Measurements from ENCODE around the gene IFT81. TPM values are rescaled to one million over a fixed set of nuclear protein-coding genes. Genes with fewer than 3 reads are reported as not detected.

IFT81 gene
- total RNA-seq, 1 donor from 2014 or later: 4.3 TPM

DNA sequence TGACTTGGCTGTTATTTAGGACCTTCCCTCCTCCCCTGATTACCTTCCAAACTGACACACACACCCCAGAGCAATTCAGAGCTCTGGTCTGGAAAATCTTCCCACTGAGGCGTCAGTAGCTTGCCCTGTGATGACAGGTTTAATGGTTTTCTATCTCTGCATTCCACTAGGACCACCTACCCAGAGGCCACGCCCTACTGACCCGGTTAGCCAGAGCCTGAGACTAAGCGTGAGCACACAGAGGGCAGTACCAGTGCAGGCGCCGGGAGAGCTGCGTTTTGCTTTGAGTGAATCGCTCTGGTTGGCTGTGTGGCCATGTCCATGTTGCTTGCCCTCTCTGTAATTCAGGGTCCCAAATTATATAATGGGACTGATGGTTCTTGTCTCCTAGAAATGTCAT, 120.7 kb downstream of the IFT81 start:
- H3K27me3 Mint-ChIP-seq: peaks cover 5% of the 10 kb centered on the region
- DNase-seq: no peak
- ChIA-PET CTCF (interaction anchor here (0.6 to 0.8 kb wide), 2 partner anchors 145 to 391 kb away, joined by 3 to 6 read pairs; no protein-coding TSS in a partner anchor), POLR2A (no interaction called here)
- H3K9me3 Mint-ChIP-seq: no peaks in the 10 kb centered on the region
- TF ChIP-seq, protein P1, sequence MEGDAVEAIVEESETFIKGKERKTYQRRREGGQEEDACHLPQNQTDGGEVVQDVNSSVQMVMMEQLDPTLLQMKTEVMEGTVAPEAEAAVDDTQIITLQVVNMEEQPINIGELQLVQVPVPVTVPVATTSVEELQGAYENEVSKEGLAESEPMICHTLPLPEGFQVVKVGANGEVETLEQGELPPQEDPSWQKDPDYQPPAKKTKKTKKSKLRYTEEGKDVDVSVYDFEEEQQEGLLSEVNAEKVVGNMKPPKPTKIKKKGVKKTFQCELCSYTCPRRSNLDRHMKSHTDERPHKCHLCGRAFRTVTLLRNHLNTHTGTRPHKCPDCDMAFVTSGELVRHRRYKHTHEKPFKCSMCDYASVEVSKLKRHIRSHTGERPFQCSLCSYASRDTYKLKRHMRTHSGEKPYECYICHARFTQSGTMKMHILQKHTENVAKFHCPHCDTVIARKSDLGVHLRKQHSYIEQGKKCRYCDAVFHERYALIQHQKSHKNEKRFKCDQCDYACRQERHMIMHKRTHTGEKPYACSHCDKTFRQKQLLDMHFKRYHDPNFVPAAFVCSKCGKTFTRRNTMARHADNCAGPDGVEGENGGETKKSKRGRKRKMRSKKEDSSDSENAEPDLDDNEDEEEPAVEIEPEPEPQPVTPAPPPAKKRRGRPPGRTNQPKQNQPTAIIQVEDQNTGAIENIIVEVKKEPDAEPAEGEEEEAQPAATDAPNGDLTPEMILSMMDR (IDR thresholded peaks at IDR 0.05): no peak
- H3K4me3 Mint-ChIP-seq: no peak overlapping the region
- intact Hi-C loops (cut with micrococcal nuclease): loop anchor here (1.0 to 10.0 kb wide), 4 partner anchors 35 to 390 kb away; no protein-coding TSS in a partner anchor
- no peaks in the 10 kb centered on the region for H3K36me3 Mint-ChIP-seq (ENCODE audit: low read depth)
- H3K4me1 Mint-ChIP-seq: peaks cover 8% of the 10 kb centered on the region
- no peak overlapping the region for H3K27ac Mint-ChIP-seq
- no peak for ATAC-seq (ENCODE audit: low read depth)

DNA sequence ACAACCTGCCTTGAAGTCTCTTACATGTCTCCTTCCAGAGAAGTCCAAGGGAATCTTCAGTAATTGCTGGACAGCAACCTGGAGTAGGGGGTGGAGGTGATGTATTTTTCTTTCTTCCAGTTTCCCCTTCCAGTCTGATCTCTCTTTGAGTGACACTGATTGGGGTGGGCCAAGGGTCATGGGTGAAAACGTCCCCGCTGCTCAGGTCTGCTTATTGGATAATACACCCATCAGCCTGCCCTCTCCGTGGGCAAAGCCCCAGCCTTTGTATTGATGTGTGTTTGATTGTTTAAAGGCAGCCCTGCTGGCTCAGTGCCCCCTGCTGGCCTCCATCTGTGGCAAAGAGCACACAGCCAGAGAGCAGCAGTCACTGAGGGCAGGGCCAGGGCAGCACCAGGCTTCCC, 121.2 kb downstream of the IFT81 start:
- Mint-ChIP-seq H3K9me3 (no peaks in the 10 kb centered on the region), H3K27ac (no peak overlapping the region), H3K4me3 (no peak overlapping the region), H3K4me1 (peaks cover 8% of the 10 kb centered on the region), H3K27me3 (peaks cover 2% of the 10 kb centered on the region), H3K36me3 (ENCODE audit: low read depth) (no peaks in the 10 kb centered on the region)
- ATAC-seq (ENCODE audit: low read depth) (peak; percentile 90), DNase-seq (peak; percentile 36)
- CTCF ChIA-PET: interaction anchor here (1.0 kb wide), 1 partner anchor 18 kb away, joined by 3 read pairs; no protein-coding TSS in a partner anchor
- intact Hi-C loops (cut with micrococcal nuclease): loop anchor here (1.0 to 10.0 kb wide), 4 partner anchors 35 to 391 kb away; no protein-coding TSS in a partner anchor
- TF ChIP-seq, protein P1 (IDR thresholded peaks at IDR 0.05): no peak
- POLR2A ChIA-PET: no interaction called here

DNA sequence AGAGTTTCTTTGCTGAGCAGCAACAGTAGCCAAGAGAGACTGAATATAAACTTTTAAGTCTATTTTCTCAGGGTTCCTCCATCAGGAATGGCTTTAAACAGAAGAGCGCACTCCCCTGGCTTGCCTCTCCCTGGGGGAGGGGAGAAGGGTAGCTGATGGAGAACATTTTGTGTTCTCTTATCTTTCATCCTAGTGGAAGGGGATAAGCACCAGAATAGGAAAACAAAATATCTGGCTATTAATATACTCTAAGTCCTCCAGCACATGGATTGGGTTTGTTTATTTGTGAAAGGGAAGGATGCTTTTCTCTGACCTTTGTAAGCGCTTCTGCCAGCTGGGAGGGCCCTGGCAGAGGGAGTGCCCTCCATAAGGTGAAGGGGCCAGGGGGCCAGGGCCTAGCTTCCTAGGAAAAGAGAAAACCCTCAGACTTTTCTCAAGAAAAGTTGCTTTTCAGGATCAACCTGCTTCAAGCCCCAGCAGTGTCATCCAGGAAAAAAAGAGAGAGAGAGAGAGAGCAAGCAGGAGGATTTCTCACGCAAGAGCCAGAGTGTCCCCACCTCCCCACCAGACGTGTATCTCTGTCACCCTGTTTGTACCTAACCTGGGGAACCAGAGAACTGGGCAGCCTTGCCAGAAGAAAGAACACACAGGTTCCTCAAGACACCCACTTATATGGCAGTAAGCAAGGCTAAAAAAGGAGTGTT, 122.6 kb downstream of the IFT81 start:
- Mint-ChIP-seq H3K27ac (no peak overlapping the region), H3K4me3 (no peak overlapping the region), H3K9me3 (no peaks in the 10 kb centered on the region), H3K36me3 (ENCODE audit: low read depth) (no peaks in the 10 kb centered on the region), H3K4me1 (peaks cover 8% of the 10 kb centered on the region), H3K27me3 (peaks cover 2% of the 10 kb centered on the region)
- TF ChIP-seq, protein P1 (IDR thresholded peaks at IDR 0.05): no peak
- intact Hi-C loops (cut with micrococcal nuclease): loop anchor here (10.0 kb wide), 1 partner anchor 392 kb away; no protein-coding TSS in a partner anchor
- ChIA-PET POLR2A (no interaction called here), CTCF (no interaction called here)
- ATAC-seq (ENCODE audit: low read depth) (no peak), DNase-seq (no peak)

DNA sequence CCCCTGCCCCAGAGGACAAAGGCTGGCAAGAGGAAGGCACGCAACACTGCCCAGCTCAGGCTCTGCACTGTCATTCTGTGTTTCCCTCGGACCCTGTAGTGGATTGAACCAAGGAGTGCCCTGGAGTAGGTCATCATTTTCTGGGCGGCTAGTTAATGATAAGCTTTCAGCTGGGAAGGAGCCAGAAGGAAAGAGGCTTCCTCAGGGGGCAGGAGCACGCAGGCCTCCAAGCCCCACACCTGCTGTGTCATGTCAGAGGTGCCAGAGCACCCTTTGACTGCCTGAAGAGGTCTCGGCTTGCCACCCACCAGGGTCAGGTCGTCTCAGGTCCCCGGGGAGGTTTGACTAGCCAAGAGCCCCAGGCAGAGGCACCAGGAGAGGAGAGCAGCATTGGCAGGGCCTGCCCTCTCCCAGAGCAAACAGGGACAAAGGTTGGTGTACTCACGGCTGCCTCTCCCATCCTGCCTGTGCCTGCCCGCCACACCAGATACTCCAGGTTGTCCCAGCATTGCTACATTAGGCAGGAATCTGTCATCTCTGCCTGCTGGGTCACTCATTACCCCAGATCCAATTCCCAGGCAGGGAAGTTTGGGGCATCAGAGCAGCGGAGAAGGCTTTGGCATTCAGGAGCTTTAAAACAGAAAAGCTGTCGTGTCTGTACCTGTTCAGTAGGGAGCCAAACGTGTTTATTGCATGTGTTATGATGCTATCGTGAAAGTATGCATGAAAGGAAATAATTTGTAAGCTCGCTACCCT, 123.4 kb downstream of the IFT81 start:
- CTCF ChIA-PET: no interaction called here
- Mint-ChIP-seq H3K36me3 (ENCODE audit: low read depth) (no peaks in the 10 kb centered on the region), H3K4me1 (peaks cover 8% of the 10 kb centered on the region), H3K27ac (no peak overlapping the region), H3K4me3 (no peak overlapping the region), H3K27me3 (peaks cover 2% of the 10 kb centered on the region), H3K9me3 (no peaks in the 10 kb centered on the region)
- DNase-seq (no peak), ATAC-seq (ENCODE audit: low read depth) (no peak)
- TF ChIP-seq, protein P1 (IDR thresholded peaks at IDR 0.05): no peak
- POLR2A ChIA-PET: no interaction called here
- intact Hi-C loops (cut with micrococcal nuclease): loop anchor here (10.0 kb wide), 1 partner anchor 393 kb away; no protein-coding TSS in a partner anchor

GRCh38 chr12:110248096-110248447, 123.9 kb downstream of the IFT81 start:
- TF ChIP-seq, protein P1 (IDR thresholded peaks at IDR 0.05): no peak
- peaks cover 2% of the 10 kb centered on the region for H3K27me3 Mint-ChIP-seq
- POLR2A ChIA-PET: no interaction called here

More at GRCh38 chr12:110248096-110248447, 123.9 kb downstream of the IFT81 start:
- no peak for ATAC-seq (ENCODE audit: low read depth)
- intact Hi-C loops (cut with micrococcal nuclease): loop anchor here (10.0 kb wide), 1 partner anchor 393 kb away; no protein-coding TSS in a partner anchor
- CTCF ChIA-PET: no interaction called here
- H3K36me3 Mint-ChIP-seq (ENCODE audit: low read depth): no peaks in the 10 kb centered on the region
- peaks cover 8% of the 10 kb centered on the region for H3K4me1 Mint-ChIP-seq
- no peaks in the 10 kb centered on the region for H3K9me3 Mint-ChIP-seq
- H3K27ac Mint-ChIP-seq: no peak overlapping the region
- H3K4me3 Mint-ChIP-seq: no peak overlapping the region
- no peak for DNase-seq
